ENCODE data around the gene SMOC2.

The SMOC2 gene

DNA sequence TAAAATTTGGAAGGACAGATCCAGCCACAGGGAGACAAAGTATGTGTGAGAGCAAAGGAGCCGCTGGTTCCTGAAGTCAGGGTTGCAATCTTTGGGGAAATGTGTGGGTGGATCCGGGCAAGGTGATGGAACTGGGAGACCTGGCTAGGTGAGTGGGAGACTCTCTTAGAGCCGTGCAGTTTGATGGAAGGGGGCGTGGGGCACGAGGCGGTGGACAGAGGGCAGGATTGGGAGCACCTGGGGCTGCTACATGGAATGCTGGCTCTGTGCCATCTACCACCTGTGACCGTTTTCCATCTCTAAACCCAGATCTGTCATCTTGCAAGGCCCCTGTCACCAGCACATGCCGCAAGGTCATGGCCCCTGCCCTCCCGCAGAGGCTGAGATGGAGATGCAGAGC lies 268.4 kb downstream of the SMOC2 start:
- no peak for DNase-seq (ENCODE audit: low read depth in 2 of 2)

DNA sequence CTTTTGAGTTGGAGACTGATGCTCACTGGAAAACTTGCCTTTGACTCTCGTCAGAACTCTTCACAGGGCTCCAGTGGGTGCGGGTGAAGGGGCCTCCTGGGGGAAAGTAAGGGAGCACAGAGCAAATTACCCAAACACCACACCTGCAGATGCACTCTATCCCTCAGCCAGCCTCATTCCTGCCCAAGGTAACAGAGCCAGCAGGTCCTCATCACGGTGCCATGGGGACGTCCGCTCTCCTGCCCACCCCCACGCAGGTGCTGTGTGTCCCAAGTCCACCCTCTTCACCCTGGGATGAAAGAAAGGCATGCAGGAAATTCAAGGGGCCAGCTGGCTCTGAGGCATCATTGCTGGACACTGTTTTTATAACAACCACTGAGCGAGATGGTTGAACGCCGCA lies 269.0 kb downstream of the SMOC2 start:
- DNase-seq (ENCODE audit: low read depth in 2 of 2), result no peak

DNA sequence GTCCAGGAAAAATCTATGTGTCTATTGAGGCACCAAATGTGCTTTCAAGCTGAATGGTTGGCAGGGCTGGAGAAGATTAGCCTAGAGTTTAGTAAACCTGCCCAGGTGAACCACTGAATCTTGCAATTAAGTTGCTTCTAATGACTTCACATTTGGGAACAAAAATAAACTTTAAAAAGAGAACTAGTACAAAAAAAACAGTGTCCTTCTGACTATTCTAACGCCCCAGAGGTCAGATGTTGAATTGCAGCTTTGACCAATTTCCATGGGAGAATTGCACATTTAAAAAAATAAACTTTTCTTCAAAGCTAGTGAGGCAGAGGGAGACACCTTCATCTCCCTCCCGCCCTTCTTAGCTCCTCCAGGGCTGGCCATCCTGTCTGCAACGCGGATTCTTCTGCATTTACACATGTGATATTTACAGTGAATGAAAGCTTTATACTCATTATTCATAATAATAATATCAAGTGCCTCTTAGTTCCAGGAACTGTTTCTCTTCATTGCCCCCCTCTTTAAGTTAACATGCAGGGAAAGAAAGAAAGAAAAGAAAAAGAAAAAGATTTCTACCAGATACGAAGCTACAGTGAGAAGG lies 270.2 kb downstream of the SMOC2 start:
- no peak for DNase-seq (ENCODE audit: low read depth in 2 of 2)

DNA sequence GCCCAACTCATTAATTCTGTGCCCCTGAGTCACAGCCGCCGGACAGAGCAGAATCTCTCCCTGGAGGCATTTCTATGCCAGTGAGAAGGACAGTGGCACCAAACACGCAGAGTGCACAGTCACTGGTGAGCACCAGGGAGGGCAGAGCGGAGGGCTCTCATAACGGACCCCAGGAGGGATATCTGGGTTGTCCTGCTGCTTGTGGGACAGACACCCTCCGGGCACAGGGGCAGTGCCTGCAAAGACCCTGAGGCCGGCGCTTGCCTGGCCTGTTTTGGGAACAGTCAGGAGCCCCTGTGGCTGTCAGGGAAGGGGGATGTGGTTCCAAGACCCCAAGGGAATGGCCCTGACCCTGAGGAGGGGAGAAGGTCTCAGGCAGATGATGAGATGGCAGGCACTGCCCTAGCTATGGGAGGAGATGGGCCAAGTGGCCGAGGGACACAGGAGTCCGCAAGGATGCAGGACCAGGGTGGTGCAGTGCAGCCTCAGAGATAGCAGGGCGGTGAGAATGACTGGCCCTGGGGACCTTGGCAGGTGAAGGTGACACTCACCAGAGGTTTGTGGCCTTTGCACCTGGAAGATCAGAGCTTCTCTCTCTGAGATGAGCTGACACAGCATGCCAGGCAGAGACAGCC lies 270.8 kb downstream of the SMOC2 start:
- DNase-seq (ENCODE audit: low read depth in 2 of 2), result no peak

DNA sequence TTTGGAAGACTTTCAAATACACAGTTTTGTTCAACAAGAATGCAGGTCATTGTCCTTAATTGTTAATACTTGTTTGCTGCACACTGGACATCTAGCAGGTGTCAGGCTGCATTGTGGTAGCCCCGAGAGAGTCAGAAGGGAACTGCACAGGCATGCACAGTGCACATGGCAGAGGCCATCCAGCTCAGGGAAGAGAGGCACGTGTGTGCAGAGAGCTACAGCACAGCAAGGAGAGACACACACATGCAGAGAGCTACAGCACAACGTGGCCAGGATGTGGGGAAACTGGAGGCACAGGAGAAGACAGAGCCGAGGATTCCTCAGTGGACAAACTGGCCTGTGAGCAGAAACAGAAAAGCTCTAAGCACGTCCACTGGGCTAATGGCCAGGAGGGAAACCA lies 272.0 kb downstream of the SMOC2 start:
- no peak for DNase-seq (ENCODE audit: low read depth in 2 of 2)

DNA sequence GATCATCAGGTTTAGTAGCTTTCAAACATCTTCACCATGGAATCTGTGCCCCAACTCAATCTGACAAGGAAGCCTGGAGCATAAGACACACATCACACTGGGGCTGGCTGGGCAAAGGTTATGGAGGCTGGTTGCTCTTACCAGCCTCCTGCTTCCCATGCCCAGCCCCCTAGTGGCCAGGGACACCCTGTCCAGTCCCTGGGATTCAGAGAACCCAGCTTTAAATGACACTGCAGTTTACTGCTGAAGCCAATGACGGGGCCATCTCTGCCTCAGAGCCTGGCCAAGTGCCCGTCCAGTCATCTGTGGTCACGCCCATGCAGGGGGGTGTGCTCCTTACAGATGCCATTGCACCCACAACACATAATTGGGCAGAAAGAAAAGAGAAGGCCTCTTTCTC lies 272.9 kb downstream of the SMOC2 start:
- no peak for DNase-seq (ENCODE audit: low read depth in 2 of 2)

DNA sequence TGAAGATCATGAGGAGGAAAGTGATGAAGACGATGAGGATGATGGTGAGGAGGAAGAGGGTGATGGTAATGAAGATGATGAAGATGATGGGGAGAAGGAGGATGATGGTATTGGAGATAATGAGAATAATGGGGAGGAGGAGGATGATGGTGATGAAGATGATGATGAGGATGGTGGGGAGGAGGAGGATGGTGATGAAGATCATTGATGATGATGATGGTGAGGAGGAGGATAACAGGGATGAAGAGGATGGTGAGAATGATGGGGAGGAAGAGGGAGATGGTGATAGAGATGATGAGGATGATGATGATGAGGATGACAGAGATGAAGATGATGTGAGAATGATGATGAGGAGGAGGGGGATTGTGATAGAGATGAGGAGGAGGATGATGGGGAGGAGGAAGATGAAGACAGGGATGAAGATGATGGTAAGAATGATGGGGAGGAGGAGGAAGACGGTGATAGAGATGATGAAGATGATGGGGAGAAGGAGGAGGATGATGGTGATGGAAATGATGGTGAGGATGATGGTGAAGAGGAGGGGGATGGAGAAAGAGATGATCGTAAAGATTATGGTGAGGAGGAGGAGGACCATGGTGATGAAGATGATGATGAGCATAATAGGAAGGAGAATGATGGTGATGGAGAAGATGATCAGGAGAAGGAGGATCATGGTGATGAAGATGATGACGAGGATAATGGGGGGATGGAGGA lies 273.7 kb downstream of the SMOC2 start:
- DNase-seq (ENCODE audit: low read depth in 2 of 2), result no peak

DNA sequence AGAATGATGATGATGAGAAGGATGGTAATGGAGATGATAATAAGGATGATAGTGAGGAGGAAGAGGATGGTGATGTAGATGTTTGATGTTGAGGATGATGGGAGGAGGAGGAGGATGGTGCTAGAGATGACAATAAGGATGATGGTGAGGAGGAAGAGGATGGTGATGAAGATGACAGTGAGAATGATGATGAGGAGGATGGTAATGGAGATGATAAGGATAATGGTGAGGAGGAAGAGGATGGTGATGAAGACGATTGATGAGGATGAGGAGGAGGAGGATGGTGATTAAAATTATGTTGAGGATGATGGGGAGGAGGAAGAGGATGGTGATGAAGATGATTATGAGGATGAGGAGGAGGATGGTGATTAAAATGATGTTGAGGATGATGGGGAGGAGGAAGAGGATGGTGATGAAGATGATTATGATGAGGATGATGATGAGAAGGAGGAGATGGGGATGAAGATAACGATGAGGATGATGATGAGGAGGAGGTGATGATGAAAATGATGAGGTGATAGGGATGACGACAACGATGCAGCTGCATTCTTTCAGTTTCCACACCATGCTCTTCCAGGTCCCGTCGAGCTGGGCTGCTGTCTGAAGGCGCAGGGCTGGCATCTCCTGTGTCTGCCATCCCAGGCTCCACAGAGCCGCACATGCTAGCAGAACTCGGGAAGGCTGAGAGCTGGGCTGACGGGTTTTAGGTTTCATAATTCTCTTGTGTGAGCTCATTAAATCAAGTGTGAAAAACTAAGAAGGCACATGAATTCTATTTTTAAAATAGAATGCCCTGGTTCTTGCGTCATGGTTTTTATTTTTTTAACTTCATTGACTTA lies 274.9 kb downstream of the SMOC2 start:
- no peak for DNase-seq (ENCODE audit: low read depth in 2 of 2)

DNA sequence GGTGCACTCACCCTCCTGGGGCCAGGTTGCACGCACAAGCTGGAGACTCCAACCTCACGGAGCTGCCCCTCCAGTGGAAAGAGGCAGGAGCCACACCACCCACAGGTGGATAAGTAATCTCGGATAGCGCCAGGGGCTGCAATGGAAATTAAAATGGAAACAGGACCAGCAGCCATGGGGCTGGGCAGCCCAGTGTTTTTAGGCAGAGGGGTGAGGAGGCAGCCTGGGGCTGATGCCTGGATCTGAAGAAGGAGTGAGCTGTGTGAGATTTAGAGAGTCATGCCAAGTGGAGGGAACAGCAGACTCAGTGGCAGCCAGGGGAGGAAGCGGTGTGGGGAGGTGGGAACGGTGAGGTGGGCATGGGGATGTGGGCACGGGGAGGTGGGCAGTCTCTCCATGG lies 275.6 kb downstream of the SMOC2 start:
- DNase-seq (ENCODE audit: low read depth in 2 of 2), result no peak

DNA sequence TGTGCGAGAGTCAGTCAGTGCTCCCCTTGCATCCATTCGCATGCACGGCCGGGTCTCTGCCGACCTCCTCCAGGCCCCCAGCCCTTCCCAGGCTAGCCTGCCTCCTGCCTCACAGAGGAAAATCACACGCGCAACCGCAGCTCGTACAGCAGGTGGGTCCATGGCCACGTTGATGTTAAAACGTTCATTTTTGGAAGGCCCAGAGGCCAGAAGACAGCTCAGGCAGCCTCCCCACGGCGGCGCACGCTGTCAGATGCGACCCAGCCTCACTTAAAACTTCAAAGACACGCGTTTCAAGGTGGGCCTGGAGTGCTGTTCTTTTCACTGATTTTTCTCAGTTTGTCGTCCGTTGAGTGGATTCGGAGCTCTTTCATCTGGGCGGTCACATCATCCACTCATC lies 276.5 kb downstream of the SMOC2 start:
- no peak for DNase-seq (ENCODE audit: low read depth in 2 of 2)
